KOPT-K1 (cell line): ENCODE data around the gene MAGOHB.

Experiments used
- H3K27ac ChIP-seq: fragments of 200-600 bp; sonication (generic); 2 replicates; pipeline ENCODE4 v1.5.1; 2016; ENCODE audit warnings: antibody characterized with exemption, mild to moderate bottlenecking, low read depth, low read length; ENCODE audit not compliant: poor library complexity, severe bottlenecking
- H3K36me3 ChIP-seq: fragments of 200-600 bp; sonication (generic); 2 replicates; pipeline ENCODE4 v1.5.1; 2017; ENCODE audit warnings: antibody characterized with exemption, mild to moderate bottlenecking, low read length, moderate library complexity; ENCODE audit not compliant: insufficient read depth
- H3K9me3 ChIP-seq: fragments of 200-600 bp; sonication (generic); 2 replicates; pipeline ENCODE4 v1.5.1; 2017; ENCODE audit warnings: antibody characterized with exemption, low read length, mild to moderate bottlenecking; ENCODE audit not compliant: insufficient read depth, poor library complexity, severe bottlenecking

The MAGOHB gene

GRCh38 chr12:10554228-10554755 lies 59.1 kb downstream of the MAGOHB start:
- peaks cover 6% of the 10 kb centered on the region for H3K9me3 ChIP-seq
- H3K36me3 ChIP-seq: no peaks in the 10 kb centered on the region
- H3K27ac ChIP-seq: peak overlapping the region; percentile 94
